ENCODE measurements around the gene RCAN3.

DNA sequence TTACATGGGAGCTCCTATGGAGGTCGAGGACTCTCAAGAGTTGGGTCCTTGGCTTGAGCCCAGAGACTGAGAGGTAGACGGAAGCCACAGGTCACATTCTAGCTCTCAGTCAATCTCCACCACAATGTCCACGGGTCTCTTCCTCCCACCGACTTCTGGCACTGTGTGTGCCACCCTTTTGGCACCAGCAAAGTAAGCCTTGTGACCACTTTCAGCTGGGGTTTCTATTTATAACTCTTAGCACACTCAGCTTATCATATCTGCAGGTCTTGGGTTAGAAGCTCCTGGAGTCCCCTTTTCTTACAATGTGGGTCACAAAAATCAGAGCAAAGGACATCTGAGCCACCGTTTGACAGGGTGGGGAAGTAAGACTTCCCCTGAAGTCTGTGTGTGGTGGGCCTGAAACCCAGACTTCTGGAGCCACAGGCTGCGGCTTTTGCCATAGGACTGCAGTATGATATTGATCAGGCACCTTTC lies 81.6 kb downstream of the RCAN3 start:
- TF ChIP-seq EZH2 (IDR thresholded peaks at IDR 0.05; ENCODE audit: borderline replicate concordance) = no peak
- TF ChIP-seq, protein P1, sequence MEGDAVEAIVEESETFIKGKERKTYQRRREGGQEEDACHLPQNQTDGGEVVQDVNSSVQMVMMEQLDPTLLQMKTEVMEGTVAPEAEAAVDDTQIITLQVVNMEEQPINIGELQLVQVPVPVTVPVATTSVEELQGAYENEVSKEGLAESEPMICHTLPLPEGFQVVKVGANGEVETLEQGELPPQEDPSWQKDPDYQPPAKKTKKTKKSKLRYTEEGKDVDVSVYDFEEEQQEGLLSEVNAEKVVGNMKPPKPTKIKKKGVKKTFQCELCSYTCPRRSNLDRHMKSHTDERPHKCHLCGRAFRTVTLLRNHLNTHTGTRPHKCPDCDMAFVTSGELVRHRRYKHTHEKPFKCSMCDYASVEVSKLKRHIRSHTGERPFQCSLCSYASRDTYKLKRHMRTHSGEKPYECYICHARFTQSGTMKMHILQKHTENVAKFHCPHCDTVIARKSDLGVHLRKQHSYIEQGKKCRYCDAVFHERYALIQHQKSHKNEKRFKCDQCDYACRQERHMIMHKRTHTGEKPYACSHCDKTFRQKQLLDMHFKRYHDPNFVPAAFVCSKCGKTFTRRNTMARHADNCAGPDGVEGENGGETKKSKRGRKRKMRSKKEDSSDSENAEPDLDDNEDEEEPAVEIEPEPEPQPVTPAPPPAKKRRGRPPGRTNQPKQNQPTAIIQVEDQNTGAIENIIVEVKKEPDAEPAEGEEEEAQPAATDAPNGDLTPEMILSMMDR (IDR thresholded peaks at IDR 0.05; ENCODE audit: poor library complexity) = no peak
